Memory B cell (primary cell): ENCODE measurements around the gene RTKN2.

ENCODE experiments used
- ATAC-seq: fragments of 150-1000 bp; cut with Tn5 transposase; 2 replicates; pipeline ENCODE4 v1.10.0; 2021; ENCODE audit warnings: low read depth, mild to moderate bottlenecking, moderate library complexity
- DNase-seq, 2 donors: peaks; one replicate each; pipeline ENCODE4 v3.0.0; 2022; ENCODE audit warnings: low spot score in 2 of 2
- H3K27ac Mint-ChIP-seq: one replicate; pipeline ENCODE4 v1.8.0; 2022; ENCODE audit warnings: mild to moderate bottlenecking, moderate library complexity, mixed read lengths
- H3K27me3 Mint-ChIP-seq: one replicate; pipeline ENCODE4 v1.8.0; 2022; ENCODE audit warnings: mixed read lengths
- H3K36me3 Mint-ChIP-seq: one replicate; pipeline ENCODE4 v1.8.0; 2022; ENCODE audit warnings: mild to moderate bottlenecking, mixed read lengths
- H3K4me1 Mint-ChIP-seq: one replicate; pipeline ENCODE4 v1.8.0; 2022; ENCODE audit warnings: mixed read lengths
- H3K4me3 Mint-ChIP-seq: one replicate; pipeline ENCODE4 v1.8.0; 2022; ENCODE audit warnings: mild to moderate bottlenecking, moderate library complexity, mixed read lengths
- H3K9me3 Mint-ChIP-seq: one replicate; pipeline ENCODE4 v1.8.0; 2022; ENCODE audit warnings: mixed read lengths

RTKN2 gene

GRCh38 chr10:62162261-62162981 is 106.2 kb downstream of the RTKN2 start:
- no peaks in the 10 kb centered on the region for H3K27me3 Mint-ChIP-seq
- no peak overlapping the region for H3K27ac Mint-ChIP-seq
- ATAC-seq (no peak), DNase-seq (no peak)
- no peak overlapping the region for H3K4me3 Mint-ChIP-seq
- peaks cover 14% of the 10 kb centered on the region for H3K4me1 Mint-ChIP-seq
- no peaks in the 10 kb centered on the region for H3K36me3 Mint-ChIP-seq
- H3K9me3 Mint-ChIP-seq, result no peaks in the 10 kb centered on the region

GRCh38 chr10:62159351-62159750 is 109.3 kb downstream of the RTKN2 start:
- Mint-ChIP-seq H3K27ac (no peak overlapping the region), H3K9me3 (no peaks in the 10 kb centered on the region), H3K36me3 (no peaks in the 10 kb centered on the region), H3K27me3 (no peaks in the 10 kb centered on the region), H3K4me1 (peaks cover 7% of the 10 kb centered on the region), H3K4me3 (no peak overlapping the region)
- DNase-seq (no peak), ATAC-seq (no peak)

- ATAC-seq (no peak), DNase-seq (no peak)
- H3K36me3 Mint-ChIP-seq, result no peaks in the 10 kb centered on the region
- peaks cover 7% of the 10 kb centered on the region for H3K4me1 Mint-ChIP-seq
- no peaks in the 10 kb centered on the region for H3K9me3 Mint-ChIP-seq
- H3K27me3 Mint-ChIP-seq, result no peaks in the 10 kb centered on the region
- H3K4me3 Mint-ChIP-seq, result no peak overlapping the region
- no peak overlapping the region for H3K27ac Mint-ChIP-seq
These were observed 111.0 kb downstream of the RTKN2 start for GRCh38 chr10:62157601-62158000.

- Mint-ChIP-seq H3K27me3 (no peaks in the 10 kb centered on the region), H3K27ac (no peak overlapping the region), H3K9me3 (no peaks in the 10 kb centered on the region), H3K36me3 (peaks cover 2% of the 10 kb centered on the region), H3K4me3 (no peak overlapping the region), H3K4me1 (peaks cover 4% of the 10 kb centered on the region)
- DNase-seq (no peak), ATAC-seq (no peak)
These were observed 113.5 kb downstream of the RTKN2 start for GRCh38 chr10:62155054-62155680.

- H3K36me3 Mint-ChIP-seq, result peaks cover 2% of the 10 kb centered on the region
- DNase-seq, result no peak
- no peak overlapping the region for H3K27ac Mint-ChIP-seq
- H3K27me3 Mint-ChIP-seq, result no peaks in the 10 kb centered on the region
- H3K9me3 Mint-ChIP-seq, result no peaks in the 10 kb centered on the region
- no peak overlapping the region for H3K4me3 Mint-ChIP-seq
- no peak for ATAC-seq
- H3K4me1 Mint-ChIP-seq, result peaks cover 3% of the 10 kb centered on the region
These were observed 114.4 kb downstream of the RTKN2 start for GRCh38 chr10:62154231-62154630.

- ATAC-seq (no peak), DNase-seq (no peak)
- H3K9me3 Mint-ChIP-seq, result no peaks in the 10 kb centered on the region
These were observed 115.5 kb downstream of the RTKN2 start for GRCh38 chr10:62153191-62153590.

GRCh38 chr10:62149621-62150020 is 119.0 kb downstream of the RTKN2 start:
- DNase-seq, result no peak
- no peaks in the 10 kb centered on the region for H3K27me3 Mint-ChIP-seq
- no peak overlapping the region for H3K4me3 Mint-ChIP-seq
- no peaks in the 10 kb centered on the region for H3K9me3 Mint-ChIP-seq
- H3K27ac Mint-ChIP-seq, result no peak overlapping the region
- ATAC-seq, result no peak
- H3K4me1 Mint-ChIP-seq, result peaks cover 6% of the 10 kb centered on the region
- peaks cover 2% of the 10 kb centered on the region for H3K36me3 Mint-ChIP-seq

More at GRCh38 chr10:62153191-62153590, 115.5 kb downstream of the RTKN2 start:
- peaks cover under 1% of the 10 kb centered on the region for H3K4me1 Mint-ChIP-seq
- peaks cover 2% of the 10 kb centered on the region for H3K36me3 Mint-ChIP-seq
- no peak overlapping the region for H3K4me3 Mint-ChIP-seq
- no peaks in the 10 kb centered on the region for H3K27me3 Mint-ChIP-seq
- H3K27ac Mint-ChIP-seq, result no peak overlapping the region

- H3K36me3 Mint-ChIP-seq, result peaks cover 2% of the 10 kb centered on the region
- H3K27me3 Mint-ChIP-seq, result no peaks in the 10 kb centered on the region
- DNase-seq (no peak), ATAC-seq (no peak)
- no peak overlapping the region for H3K27ac Mint-ChIP-seq
- peaks cover 13% of the 10 kb centered on the region for H3K4me1 Mint-ChIP-seq
- no peak overlapping the region for H3K4me3 Mint-ChIP-seq
- no peaks in the 10 kb centered on the region for H3K9me3 Mint-ChIP-seq
These were observed 120.5 kb downstream of the RTKN2 start for GRCh38 chr10:62148155-62148554.

GRCh38 chr10:62147425-62147824 is 121.2 kb downstream of the RTKN2 start:
- no peak overlapping the region for H3K27ac Mint-ChIP-seq
- DNase-seq, result no peak
- H3K4me1 Mint-ChIP-seq, result peaks cover 13% of the 10 kb centered on the region
- H3K9me3 Mint-ChIP-seq, result no peaks in the 10 kb centered on the region
- H3K27me3 Mint-ChIP-seq, result no peaks in the 10 kb centered on the region
- H3K4me3 Mint-ChIP-seq, result no peak overlapping the region
- peaks cover 2% of the 10 kb centered on the region for H3K36me3 Mint-ChIP-seq
- ATAC-seq, result no peak

GRCh38 chr10:62136931-62137330 is 131.7 kb downstream of the RTKN2 start:
- Mint-ChIP-seq H3K27me3 (no peaks in the 10 kb centered on the region), H3K9me3 (peaks cover 3% of the 10 kb centered on the region), H3K36me3 (peaks cover 2% of the 10 kb centered on the region), H3K27ac (no peak overlapping the region), H3K4me1 (no peaks in the 10 kb centered on the region), H3K4me3 (no peak overlapping the region)
- DNase-seq (no peak), ATAC-seq (no peak)

- H3K27ac Mint-ChIP-seq, result no peak overlapping the region
These were observed 135.0 kb downstream of the RTKN2 start for GRCh38 chr10:62133618-62134017.

More at GRCh38 chr10:62133618-62134017, 135.0 kb downstream of the RTKN2 start:
- no peaks in the 10 kb centered on the region for H3K27me3 Mint-ChIP-seq
- DNase-seq (no peak), ATAC-seq (no peak)
- H3K36me3 Mint-ChIP-seq, result peaks cover 4% of the 10 kb centered on the region
- H3K4me1 Mint-ChIP-seq, result no peaks in the 10 kb centered on the region
- peaks cover 5% of the 10 kb centered on the region for H3K9me3 Mint-ChIP-seq
- no peak overlapping the region for H3K4me3 Mint-ChIP-seq
